Urothelium cell line (cell line): ENCODE results near the gene APPBP2.

Experiments
- DNase-seq: peaks from one replicate; pipeline ENCODE4 v3.0.0; 2011; ENCODE audit warnings: low spot score, mixed read lengths
- FAIRE-seq: peaks from 2 replicates; lab custom pipeline; 2011; peaks lifted over from hg19 to GRCh38; lab: Jason Lieb, UNC

The APPBP2 gene

GRCh38 chr17:60406887-60407286 is 119.2 kb downstream of the APPBP2 start:
- DNase-seq (no peak), FAIRE-seq (no peak)

- FAIRE-seq, result no peak
- DNase-seq, result no peak
Observed at GRCh38 chr17:60403962-60404361, 122.1 kb downstream of the APPBP2 start.

GRCh38 chr17:60403523-60403810 is 122.6 kb downstream of the APPBP2 start:
- FAIRE-seq, result no peak
- no peak for DNase-seq

- DNase-seq, result no peak
- no peak for FAIRE-seq
Observed at GRCh38 chr17:60401819-60402218, 124.2 kb downstream of the APPBP2 start.

- no peak for DNase-seq
- no peak for FAIRE-seq
Observed at GRCh38 chr17:60398227-60398959, 127.6 kb downstream of the APPBP2 start.

- DNase-seq, result no peak
- FAIRE-seq, result no peak
Observed at GRCh38 chr17:60396412-60396811, 129.6 kb downstream of the APPBP2 start.

GRCh38 chr17:60395508-60396065 is 130.5 kb downstream of the APPBP2 start:
- DNase-seq (no peak), FAIRE-seq (no peak)

GRCh38 chr17:60393840-60394723 is 132.0 kb downstream of the APPBP2 start:
- no peak for DNase-seq
- no peak for FAIRE-seq
